ENCODE measurements around the gene IL17RE.

- TF ChIP-seq CTCF (IDR thresholded peaks at IDR 0.05; ENCODE audit: extremely low read depth in 1 of 2, insufficient read depth in 1 of 2, low read depth in 1 of 2, low read length in 2 of 2) (no peak), MAX (IDR thresholded peaks at IDR 0.05; ENCODE audit: insufficient read depth, insufficient read length) (no peak), POLR2A (IDR thresholded peaks at IDR 0.05; ENCODE audit: low read depth, low read length) (no peak), EZH2 (IDR thresholded peaks at IDR 0.05; ENCODE audit: borderline replicate concordance, low read depth, low read length, severe bottlenecking) (no peak), POLR2AphosphoS5 (IDR thresholded peaks at IDR 0.05; ENCODE audit: insufficient read depth, low read depth, low read length) (no peak), JUN (IDR thresholded peaks at IDR 0.05; ENCODE audit: borderline replicate concordance, insufficient read depth, insufficient read length, low read depth) (no peak), FOS (IDR thresholded peaks at IDR 0.05; ENCODE audit: borderline replicate concordance, insufficient read depth, low read length) (no peak), MYC (IDR thresholded peaks at IDR 0.05; ENCODE audit: low read depth, low read length) (no peak)
Observed at GRCh38 chr3:9914559-9915253, 12.1 kb downstream of the IL17RE start.
